RCC 7860 (cell line): ENCODE results near the gene ETV3.

Experiments used
- DNase-seq: peaks from one replicate; pipeline ENCODE4 v3.0.0-alpha.2; 2015; ENCODE audit warnings: low spot score
- FAIRE-seq: peaks from 2 replicates; lab custom pipeline; 2012; peaks lifted over from hg19 to GRCh38; lab: Jason Lieb, UNC

The ETV3 gene

DNA sequence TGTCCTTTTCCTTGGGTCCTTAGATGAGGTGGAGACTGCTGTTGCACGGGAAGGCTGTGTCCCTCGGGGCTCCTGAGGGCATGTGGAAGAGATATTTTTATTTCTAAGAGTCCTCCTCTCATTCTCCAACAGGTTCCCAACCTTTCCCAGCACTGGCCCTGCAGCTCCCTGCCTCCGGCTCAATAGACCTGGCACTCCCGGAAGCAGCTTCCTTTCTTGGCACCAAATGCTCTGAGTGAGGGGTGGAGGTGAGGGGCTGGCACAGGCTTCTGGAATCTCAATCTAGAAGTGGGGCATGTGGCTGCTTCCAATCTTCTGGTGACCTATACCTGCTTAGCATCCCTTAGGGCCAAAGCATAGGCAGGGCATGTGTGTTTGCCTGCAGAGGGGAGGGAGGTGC is 43.1 kb downstream of the ETV3 start:
- no peak for FAIRE-seq
- no peak for DNase-seq

DNA sequence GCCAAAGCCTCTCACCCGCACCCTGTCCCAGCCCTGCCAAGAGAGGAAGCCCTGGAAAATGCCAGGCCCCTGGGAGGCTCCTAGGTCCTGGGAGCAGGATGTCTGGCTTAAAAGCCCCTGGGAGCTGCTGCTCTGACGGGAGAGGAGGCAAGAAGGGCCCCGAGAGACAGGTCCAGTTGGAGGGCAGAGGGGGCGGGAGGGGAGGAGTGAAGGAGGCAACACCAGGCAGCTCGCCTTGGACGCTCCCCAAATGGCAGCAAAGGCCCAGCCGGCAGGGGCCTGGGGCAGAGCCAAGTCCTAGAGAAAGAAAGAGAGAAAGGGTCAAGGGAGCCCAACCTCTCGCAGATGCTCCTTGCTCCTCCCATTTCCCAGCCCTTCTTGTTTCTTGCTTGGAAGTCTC is 45.4 kb downstream of the ETV3 start:
- FAIRE-seq (no peak), DNase-seq (no peak)

DNA sequence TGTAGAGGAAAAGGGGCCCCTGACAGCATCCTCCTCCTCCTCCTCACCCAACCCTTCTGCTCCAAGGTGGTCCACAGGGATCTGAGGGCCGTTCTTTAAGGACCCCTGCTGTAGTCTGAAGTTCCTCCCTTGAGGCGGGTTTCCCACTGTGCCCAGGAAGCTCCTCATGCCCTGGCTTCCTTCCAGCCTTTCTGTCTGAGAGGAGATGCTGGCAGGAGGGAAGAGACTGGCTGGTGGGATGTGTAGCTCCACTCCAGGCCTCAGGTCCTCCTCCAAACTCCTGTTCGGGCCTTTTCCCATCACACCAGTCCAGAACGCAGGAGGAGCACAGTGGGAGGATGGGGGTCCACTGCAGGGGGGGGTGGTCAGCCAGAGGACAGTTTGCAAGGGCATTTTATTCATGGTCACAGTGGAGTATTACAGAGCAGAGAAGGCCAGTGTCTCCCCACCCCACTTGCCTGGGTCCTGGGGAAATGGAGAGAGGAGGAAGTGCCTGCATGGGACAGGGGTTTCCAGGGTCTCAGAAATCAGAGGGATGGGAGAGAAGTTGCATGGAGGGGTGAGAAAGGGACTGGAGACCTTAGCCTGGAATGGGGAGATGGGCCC is 46.4 kb downstream of the ETV3 start:
- FAIRE-seq (no peak), DNase-seq (no peak)

DNA sequence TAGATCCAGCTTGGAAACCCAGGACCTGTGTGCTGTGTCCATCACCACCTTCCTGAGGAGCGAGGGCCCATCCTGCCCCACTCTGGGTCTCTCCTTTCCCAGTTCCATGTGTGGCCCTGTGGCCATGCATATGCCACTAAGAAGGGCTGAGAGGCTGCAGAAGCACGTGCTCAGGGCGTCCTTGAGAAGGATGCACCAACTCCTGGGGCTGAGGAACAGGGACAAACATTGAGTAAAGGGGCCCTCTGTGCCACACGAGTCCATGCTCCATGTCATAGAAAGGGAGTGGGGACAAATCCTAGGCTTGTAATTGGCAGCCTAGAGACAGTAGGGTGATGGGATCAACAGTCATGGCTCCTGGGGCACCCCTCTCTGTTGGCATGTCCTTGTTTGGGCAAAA is 47.0 kb downstream of the ETV3 start:
- DNase-seq (no peak), FAIRE-seq (no peak)

DNA sequence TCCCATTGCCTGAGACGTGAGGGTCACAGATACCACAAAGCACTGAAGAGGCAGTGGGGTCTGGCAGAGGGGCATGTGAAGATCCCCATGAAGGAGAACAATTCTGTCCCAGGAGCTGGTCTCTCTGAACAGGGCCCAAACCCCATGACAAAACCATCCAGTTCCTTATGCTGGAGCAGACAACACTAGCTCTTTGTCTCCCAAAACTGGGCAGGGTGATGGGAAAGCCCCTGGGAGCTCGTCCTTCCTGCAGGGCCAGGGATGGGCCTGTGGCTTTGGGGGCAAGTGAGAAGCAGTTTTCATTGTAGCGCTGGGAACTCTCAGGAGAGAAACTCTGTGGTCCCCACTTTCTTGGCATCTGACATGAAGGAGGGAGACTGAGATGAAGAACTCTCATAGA is 47.4 kb downstream of the ETV3 start:
- FAIRE-seq = no peak
- no peak for DNase-seq

DNA sequence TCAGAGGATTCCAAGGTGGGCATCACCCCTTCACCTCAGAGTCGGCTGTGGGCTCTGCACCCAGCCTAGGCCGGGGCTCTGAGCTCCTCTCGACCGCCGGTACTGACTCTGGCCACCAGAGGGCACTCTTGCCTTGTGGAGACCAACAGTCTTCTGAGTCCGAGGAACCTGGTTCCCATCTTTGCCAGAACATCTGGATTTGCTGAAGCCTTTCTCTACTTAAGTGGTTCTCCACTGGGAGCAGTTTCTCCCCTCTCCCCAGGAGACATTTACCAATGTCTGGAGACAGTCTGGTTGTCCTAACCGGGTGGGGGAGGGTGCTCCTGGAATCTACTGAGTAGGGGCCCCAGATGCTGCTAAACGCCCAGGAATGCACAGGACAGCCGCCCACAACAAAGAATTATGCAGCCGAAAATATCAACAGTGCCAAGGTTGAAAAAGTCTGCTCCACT is 48.0 kb downstream of the ETV3 start:
- DNase-seq = peak; percentile 48

DNA sequence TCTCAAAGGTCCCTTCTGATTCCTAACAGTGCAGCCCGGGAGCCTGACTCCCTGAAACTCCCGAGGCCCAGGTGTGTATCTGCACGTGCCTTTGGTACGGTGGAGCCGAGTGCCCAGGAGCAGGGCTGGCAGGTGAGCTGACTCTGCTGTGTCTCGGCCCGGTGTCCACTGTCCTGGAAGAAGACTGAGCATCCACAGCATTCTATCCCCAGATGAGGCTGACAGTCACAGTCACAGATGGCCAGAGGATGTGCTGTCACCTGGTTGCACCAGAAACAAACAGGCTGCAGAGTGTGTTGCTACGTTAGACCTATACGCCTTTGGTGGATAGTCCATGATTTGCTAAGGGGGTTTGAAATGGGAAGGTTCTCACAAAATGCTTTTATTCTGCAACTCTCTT is 48.4 kb downstream of the ETV3 start:
- FAIRE-seq = no peak
- DNase-seq = no peak

More for the DNA sequence above, 48.0 kb downstream of the ETV3 start:
- no peak for FAIRE-seq

DNA sequence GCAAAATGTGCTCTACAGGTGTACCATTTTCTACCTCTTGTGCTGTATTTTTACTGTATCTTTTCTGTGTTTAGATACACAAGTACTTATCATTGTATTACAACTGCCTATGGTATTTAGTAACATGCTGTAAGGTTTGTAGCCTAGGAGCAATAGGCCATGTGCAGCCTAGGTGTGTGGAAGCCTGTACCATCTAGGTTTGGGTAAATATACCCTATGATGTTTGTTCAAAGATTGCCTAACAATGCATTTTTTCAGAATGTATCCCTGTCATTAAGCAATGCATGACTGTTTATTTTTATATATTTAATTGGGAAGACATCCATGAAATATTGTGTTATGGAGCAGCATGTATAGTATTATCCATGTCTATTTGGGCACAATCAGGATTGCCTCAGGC is 49.6 kb downstream of the ETV3 start:
- FAIRE-seq (no peak), DNase-seq (no peak)

DNA sequence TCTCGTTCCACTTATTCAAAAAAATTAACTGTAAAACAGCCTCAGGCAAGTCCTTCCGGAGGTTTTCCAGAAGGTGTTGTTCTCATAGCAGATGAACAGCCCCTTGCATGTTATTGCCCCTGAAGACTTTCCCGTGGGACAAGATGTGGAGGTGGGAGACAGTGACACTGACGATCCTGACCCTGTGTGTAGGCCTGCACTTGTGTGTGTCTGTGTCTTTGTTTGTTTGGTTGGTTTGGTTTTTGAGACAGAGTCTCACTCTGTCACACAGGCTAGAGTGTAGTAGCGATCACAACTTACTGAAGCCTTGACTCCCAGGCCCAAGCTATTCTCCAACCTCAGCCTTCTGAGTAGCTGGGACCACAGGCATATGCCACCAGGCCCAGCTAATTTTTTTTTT is 51.2 kb downstream of the ETV3 start:
- DNase-seq (no peak), FAIRE-seq (no peak)

DNA sequence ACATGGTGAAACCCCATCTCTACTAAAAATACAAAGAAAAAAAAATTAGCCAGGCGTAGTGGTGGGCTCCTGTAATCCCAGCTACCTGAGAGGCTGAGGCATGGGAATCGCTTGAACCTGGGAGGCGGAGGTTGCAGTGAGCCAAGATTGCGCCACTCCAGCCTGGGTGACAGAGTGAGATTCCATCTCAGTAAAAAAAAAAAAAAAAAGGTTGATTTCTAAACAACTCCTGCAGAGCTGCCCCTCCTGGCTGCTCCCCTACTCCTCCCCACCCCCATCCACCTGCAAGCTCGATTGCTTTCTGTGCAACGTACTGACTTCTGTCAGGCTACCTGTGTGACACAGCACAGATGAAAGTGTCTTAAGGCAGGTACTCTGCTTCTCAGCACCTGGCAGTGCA is 51.9 kb downstream of the ETV3 start:
- FAIRE-seq (no peak), DNase-seq (no peak)

DNA sequence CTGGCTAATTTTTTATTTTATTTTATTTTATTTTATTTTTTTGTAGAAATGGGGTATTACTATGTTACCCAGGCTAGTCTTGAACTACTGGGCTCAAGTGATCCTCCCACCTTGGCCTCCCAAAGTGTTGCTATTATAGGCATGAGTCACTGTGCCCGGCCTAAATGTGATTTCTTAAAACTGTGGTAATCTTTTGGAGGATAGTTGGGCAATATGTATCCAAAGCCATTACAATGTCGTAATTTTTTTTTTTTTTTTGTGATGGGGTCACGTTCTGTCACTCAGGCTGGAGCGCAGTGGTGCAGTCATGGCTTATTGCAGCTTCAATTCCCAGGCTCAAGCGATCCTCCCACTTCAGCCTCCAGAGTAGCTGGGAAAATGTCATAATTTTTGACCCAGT is 52.8 kb downstream of the ETV3 start:
- no peak for DNase-seq
- FAIRE-seq = no peak

DNA sequence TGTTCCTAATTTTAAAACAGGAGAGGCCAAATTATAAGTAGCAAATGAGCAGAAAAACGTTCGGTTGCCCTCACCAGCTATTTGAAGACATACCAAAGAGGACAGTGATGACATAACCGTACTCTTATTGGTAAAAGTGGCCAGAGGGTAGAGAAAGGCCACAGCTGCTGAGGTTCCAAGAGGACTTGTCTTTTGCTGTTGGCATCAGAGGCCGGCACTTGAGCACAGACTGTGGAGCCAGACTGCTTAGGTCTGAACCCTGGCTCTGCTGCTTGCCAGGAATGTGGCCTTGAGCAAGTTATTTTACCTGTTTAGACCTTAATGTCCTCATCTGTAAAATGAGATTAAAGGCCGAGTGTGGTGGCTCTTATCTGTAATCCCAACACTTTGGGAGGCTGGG is 53.5 kb downstream of the ETV3 start:
- DNase-seq (no peak), FAIRE-seq (no peak)

DNA sequence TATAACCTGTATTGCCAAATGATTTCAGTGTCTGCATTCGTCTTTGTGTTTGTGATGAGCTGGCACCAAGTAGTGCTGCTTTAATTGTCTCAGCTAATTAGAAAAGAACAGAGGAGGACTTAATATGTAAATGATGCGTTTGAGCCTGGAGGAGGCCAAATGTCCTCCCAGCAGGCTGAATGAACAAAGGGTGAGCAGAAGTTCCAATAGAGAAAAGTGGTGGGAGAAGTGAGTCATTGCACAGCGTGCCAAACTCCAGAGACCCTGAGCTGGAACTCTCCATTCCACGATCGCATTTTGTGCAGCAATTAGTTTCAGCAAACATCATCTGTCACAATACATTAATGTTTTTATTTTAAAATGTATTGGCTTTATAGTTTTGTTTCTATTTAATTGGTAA is 56.5 kb downstream of the ETV3 start:
- no peak for FAIRE-seq
- no peak for DNase-seq

DNA sequence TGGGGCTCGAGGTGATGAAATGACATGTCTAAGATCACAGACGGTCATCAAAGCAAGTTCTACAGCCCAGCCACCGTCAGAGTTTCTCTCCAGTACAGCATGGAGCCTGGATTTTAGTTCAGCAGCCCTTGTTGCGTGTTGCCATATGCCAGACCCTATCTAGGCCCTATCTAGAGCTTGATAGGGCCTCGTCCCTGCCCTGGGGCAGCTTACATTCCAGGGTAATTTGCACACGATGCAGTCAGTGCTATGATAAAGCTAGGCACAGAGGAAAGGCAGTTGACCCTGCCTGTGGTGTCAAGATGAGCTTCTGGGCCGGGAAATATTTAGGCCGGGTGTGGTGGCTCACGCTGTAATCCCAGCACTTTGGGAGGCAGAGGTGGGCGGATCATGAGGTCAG is 57.5 kb downstream of the ETV3 start:
- DNase-seq (no peak), FAIRE-seq (no peak)

DNA sequence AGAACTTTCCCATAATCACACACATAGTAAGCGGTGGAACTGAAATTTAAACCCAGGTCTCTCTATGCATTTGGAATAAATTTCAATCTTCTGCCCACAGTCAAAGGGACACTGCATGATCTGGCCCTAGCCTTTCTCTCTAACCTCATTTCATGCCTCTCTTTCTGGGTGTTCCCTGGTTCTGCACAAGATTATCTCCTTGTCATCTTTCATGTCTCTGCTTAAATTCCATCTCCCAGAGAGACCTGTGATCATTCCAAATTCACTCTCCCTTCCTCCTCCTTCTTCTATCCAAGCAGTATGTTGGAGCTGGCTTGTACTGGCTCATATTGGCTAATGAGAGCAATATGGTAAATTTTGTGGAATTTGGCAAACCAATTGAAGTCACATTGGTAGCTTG is 60.8 kb downstream of the ETV3 start:
- FAIRE-seq = no peak
- DNase-seq = no peak

DNA sequence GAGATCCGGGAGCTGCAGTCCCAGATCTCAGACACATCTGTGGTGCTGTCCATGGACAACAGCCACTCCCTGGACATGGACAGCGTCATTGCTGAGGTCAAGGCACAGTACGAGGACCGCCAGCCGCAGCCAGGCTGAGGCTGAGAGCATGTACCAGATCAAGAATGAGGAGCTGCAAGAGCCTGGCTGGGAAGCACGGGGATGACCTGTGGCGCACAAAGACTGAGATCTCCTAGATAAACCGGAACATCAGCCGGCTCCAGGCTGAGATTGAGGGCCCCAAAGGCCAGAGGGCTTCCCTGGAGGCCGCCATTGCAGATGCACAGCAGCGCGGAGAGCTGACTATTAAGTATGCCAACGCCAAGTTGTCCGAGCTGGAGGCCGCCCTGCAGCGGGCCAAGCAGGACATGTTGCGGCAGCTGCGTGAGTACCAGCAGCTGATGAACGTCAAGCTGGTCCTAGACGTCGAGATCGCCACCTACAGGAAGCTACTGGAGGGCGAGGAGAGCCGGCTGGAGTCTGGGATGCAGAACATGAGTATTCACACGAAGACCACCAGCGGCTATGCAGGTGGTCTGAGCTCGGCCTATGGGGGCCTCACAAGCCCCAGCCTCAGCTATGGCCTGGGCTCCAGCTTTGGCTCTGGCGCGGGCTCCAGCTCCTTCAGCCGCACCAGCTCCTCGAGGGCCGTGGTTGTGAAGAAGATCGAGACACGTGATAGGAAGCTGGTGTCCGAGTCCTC is 64.1 kb downstream of the ETV3 start:
- no peak for DNase-seq
- FAIRE-seq = no peak
